Ishikawa (cell line): Measurements from ENCODE around the gene OBI1.

Experiments used
- CEBPB ChIP-seq: IDR thresholded peaks from 2 replicates; pipeline ENCODE4 v1.6.1; 2012
- EGR1 ChIP-seq: IDR thresholded peaks from 2 replicates; pipeline ENCODE4 v1.6.1; 2012
- MAX ChIP-seq: IDR thresholded peaks from 2 replicates; pipeline ENCODE4 v1.6.1; 2012
- RAD21 ChIP-seq: IDR thresholded peaks from 2 replicates; pipeline ENCODE4 v1.6.1; 2012; ENCODE audit warnings: low read depth
- REST ChIP-seq: IDR thresholded peaks from 2 replicates; pipeline ENCODE4 v1.6.1; 2012; ENCODE audit warnings: low read depth, mild to moderate bottlenecking
- TAF1 ChIP-seq: IDR thresholded peaks from 2 replicates; pipeline ENCODE4 v1.6.1; 2012; ENCODE audit warnings: low read depth, mild to moderate bottlenecking
- USF1 ChIP-seq: IDR thresholded peaks from 2 replicates; pipeline ENCODE4 v1.6.1; 2012
- ZBTB7A ChIP-seq: IDR thresholded peaks from 2 replicates; pipeline ENCODE4 v1.6.1; 2012; ENCODE audit warnings: low read depth

GRCh38 chr13:78659732-78660494, 958 bp upstream of the OBI1 start:
- no peak for TF ChIP-seq EGR1
- no peak for TF ChIP-seq REST
- TF ChIP-seq ZBTB7A, result no peak
- TF ChIP-seq CEBPB, result no peak
- TF ChIP-seq TAF1, result no peak
- TF ChIP-seq RAD21, result no peak
- no peak for TF ChIP-seq MAX
- no peak for TF ChIP-seq USF1
